Fibroblast of villous mesenchyme (primary cell): Measurements from ENCODE around the gene OSBPL10. TPM values are rescaled to one million over a fixed set of nuclear protein-coding genes. Genes with fewer than 3 reads are reported as not detected.

Source experiments
- DNase-seq: peaks from one replicate; pipeline ENCODE4 v3.0.0-alpha.2; 2010; ENCODE audit warnings: low read depth
- H3K4me3 ChIP-seq: 2 replicates; pipeline ENCODE4 v1.5.1; 2011; ENCODE audit warnings: low read depth, mild to moderate bottlenecking, low read length
- total RNA-seq: library from RNA; depleted of rRNA; stranded (reverse); fragments of >200 nt; gene quantifications from 2 replicates; pipeline ENCODE4 v1.2.3, GENCODE V29; 2012
- TF ChIP-seq, protein P1 (sequence below): IDR thresholded peaks from 2 replicates; pipeline ENCODE4 v1.5.1; 2012; ENCODE audit warnings: low read depth, mild to moderate bottlenecking, low read length; ENCODE audit not compliant: insufficient read depth

OSBPL10 gene
- total RNA-seq, 1 donor, result 7.3 TPM

DNA sequence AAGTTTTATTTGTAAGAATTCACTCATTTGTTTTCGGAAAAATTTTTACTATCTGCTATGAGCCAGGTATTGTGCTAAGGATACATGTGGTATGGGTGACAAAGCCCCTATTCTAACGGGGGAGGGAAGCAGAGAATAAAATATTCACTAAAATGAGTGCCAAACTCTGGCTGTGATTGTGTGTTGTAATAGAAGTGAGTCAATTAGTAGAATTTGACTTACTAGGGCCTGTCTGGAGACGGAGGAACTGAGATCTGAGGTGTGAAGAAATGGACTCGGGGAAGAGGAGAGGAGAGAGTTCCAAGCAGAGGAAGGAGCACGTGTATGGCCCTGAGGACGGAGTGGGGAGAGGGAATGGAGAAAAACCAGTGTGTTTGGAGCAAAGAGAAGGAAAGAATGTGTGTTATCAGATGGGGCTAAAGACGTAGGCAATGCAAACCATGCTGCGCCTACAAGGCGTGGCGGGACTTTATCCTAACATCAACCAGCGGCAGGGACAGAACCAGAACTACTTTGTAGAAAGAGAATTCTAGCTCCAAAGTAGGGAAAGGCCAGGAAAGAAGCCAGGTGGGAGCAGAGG lies 89.1 kb downstream of the OSBPL10 start:
- peak; percentile 44 for DNase-seq
- TF ChIP-seq, protein P1, sequence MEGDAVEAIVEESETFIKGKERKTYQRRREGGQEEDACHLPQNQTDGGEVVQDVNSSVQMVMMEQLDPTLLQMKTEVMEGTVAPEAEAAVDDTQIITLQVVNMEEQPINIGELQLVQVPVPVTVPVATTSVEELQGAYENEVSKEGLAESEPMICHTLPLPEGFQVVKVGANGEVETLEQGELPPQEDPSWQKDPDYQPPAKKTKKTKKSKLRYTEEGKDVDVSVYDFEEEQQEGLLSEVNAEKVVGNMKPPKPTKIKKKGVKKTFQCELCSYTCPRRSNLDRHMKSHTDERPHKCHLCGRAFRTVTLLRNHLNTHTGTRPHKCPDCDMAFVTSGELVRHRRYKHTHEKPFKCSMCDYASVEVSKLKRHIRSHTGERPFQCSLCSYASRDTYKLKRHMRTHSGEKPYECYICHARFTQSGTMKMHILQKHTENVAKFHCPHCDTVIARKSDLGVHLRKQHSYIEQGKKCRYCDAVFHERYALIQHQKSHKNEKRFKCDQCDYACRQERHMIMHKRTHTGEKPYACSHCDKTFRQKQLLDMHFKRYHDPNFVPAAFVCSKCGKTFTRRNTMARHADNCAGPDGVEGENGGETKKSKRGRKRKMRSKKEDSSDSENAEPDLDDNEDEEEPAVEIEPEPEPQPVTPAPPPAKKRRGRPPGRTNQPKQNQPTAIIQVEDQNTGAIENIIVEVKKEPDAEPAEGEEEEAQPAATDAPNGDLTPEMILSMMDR, result no peak
- H3K4me3 ChIP-seq, result no peak overlapping the region

DNA sequence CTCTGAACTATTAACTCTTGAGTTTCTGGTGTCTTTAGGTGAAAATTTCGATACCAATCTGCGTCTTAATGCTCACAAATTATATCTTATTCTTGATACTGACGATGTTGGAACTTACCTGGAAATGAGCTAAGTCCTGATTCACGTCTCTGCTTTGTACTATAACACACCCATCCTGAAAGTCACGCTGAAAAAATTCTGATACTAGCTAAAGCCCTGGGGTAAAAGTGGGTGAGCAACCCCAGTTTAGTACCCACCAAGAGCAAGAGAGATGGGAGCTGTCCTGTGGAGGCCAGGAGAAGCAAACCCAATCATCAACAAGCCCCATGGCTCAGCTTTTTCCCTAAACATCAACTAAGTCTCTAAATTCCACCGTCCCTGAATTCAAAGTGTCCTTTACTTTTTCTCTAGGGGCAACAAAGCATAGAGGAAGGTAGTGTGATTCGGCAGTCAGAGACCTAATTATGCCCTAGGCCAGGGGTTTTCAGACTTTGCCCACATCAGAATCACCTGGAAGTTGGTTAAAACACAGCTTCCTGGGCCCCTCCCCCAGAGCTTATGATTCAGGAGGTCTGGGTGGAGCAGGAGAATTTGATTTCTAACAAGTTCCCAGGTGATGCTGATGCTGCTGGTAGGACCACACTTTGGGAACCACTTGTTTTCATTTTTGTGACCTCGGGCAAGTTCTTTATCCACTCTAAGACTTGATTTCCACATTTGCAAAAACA lies 90.2 kb downstream of the OSBPL10 start:
- TF ChIP-seq, protein P1, result no peak
- no peak for DNase-seq
- no peak overlapping the region for H3K4me3 ChIP-seq

DNA sequence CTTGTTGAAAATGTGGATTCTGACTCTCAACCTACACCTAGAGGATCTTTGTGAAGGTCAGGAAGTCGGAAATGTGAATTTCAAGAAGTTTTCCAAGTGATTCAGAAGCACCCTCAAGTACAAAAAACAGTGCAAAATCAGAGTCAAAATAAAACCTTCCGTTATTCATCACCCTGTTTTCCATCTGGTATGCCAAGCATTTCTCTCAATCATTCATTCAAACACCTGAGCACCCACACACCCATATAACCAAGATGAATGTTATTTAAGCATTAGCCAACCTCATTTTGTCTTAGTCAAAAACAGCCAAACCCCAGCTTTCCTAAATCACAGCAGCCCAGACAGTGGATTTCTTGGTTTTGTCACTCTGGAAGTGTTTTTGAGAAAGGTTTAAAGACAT lies 91.1 kb downstream of the OSBPL10 start:
- no peak for DNase-seq
- H3K4me3 ChIP-seq, result no peak overlapping the region
- TF ChIP-seq, protein P1, result no peak

DNA sequence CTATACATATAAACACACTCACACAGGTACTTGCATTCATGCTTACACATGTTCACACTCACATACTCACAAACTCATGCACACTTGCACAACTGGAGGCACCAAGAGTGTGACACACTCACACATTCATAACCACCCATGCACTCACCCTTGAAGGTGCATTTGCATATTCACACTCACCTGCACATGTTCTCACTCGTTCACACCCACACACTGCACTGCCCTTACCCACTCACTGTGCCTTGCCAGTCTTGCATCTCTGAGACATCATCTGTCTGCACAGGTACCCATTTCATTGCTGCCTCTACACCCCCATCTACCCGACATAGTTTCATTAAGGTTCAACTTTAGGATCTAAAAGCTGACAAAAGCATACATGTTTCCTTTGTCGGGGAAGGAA lies 95.8 kb downstream of the OSBPL10 start:
- no peak overlapping the region for H3K4me3 ChIP-seq
- TF ChIP-seq, protein P1, result no peak
- no peak for DNase-seq

DNA sequence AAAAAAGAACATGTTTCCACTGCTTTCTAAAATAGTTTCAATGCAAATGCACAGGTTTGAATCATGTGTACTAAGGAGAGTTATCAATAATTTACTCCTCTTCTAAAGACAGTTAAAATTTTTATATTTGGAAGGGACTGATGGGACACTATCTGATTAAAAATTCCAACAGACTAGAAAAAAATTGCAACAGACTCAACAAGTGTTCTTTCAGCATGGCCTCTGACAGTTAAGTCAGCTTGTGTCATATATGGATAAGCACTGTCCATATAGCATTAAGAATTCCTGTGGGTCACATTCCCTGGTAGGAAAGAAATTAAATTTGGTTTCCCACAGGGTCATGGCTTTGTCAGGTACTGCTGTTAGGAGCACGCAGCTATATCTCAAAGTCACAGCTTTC lies 96.8 kb downstream of the OSBPL10 start:
- H3K4me3 ChIP-seq, result no peak overlapping the region
- TF ChIP-seq, protein P1, result no peak
- no peak for DNase-seq

DNA sequence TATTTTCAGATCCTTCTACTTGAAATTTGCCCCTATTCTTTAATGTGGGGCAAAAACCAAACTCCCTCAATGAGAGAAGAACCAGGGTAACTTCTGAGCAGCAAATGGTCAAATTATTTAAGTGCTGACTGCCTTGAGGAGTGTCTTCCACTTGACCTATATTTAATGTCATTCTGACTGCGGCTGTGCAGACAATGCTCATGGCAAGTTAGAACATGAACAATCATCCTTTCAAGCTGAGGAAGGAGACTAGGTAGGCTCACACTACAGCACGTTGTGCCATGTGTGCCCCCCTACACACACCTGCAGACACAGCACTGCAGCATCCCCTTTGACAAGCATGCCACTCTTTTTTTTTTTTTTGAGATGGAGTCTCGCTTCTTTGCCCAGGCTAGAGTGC lies 98.2 kb downstream of the OSBPL10 start:
- H3K4me3 ChIP-seq, result no peak overlapping the region
- TF ChIP-seq, protein P1, result no peak
- no peak for DNase-seq
